HEK293T (cell line): ENCODE measurements around the gene KCTD15.

ENCODE experiments used
- CTCF ChIA-PET: fragments of 350-600 bp; formaldehyde crosslinking; extraction: SDS; loops from one replicate; lab custom pipeline; 2021; ENCODE audit warnings: antibody characterized with exemption, inconsistent platforms; lab: Yijun Ruan, JAX
- POLR2A ChIA-PET: fragments of 350-600 bp; formaldehyde crosslinking; extraction: SDS; loops from one replicate; lab custom pipeline; 2020; ENCODE audit warnings: antibody characterized with exemption, inconsistent platforms; lab: Yijun Ruan, JAX
- DNase-seq: peaks from one replicate; pipeline ENCODE4 v3.0.0; 2012; ENCODE audit warnings: mixed read lengths; ENCODE audit errors: extremely low spot score
- ARNT ChIP-seq: fragments of 450-650 bp; IDR thresholded peaks from 2 replicates; pipeline ENCODE4 v1.6.1; 2017; ENCODE audit warnings: mild to moderate bottlenecking
- BHLHE40 ChIP-seq: fragments of 450-650 bp; IDR thresholded peaks from 2 replicates; pipeline ENCODE4 v1.6.1; 2016; ENCODE audit warnings: mild to moderate bottlenecking, moderate library complexity, borderline replicate concordance
- CTBP1 ChIP-seq: fragments of 450-650 bp; IDR thresholded peaks from 2 replicates; pipeline ENCODE4 v1.6.1; 2016; ENCODE audit warnings: borderline replicate concordance
- ELF4 ChIP-seq: fragments of 450-650 bp; IDR thresholded peaks from 2 replicates; pipeline ENCODE4 v1.6.1; 2017; ENCODE audit warnings: antibody characterized with exemption
- FOXA1 ChIP-seq: fragments of 450-650 bp; IDR thresholded peaks from 2 replicates; pipeline ENCODE4 v1.6.1; 2016; ENCODE audit warnings: mild to moderate bottlenecking
- FOXK2 ChIP-seq: fragments of 450-650 bp; IDR thresholded peaks from 2 replicates; pipeline ENCODE4 v1.6.1; 2016; ENCODE audit warnings: mild to moderate bottlenecking
- FOXM1 ChIP-seq: fragments of 450-650 bp; IDR thresholded peaks from 2 replicates; pipeline ENCODE4 v1.6.1; 2017; ENCODE audit warnings: mild to moderate bottlenecking, borderline replicate concordance
- HDGF ChIP-seq: fragments of 450-650 bp; IDR thresholded peaks from 2 replicates; pipeline ENCODE4 v1.6.1; 2017; ENCODE audit warnings: antibody characterized with exemption, borderline replicate concordance
- L3MBTL2 ChIP-seq: fragments of 450-650 bp; conservative IDR thresholded peaks from 2 replicates; pipeline ENCODE4 v1.6.1; 2016; ENCODE audit warnings: mild to moderate bottlenecking
- LEF1 ChIP-seq: fragments of 450-650 bp; IDR thresholded peaks from 2 replicates; pipeline ENCODE4 v1.6.1; 2017; ENCODE audit warnings: mild to moderate bottlenecking, borderline replicate concordance
- NFRKB ChIP-seq: fragments of 450-650 bp; IDR thresholded peaks from 2 replicates; pipeline ENCODE4 v1.6.1; 2016; ENCODE audit warnings: mild to moderate bottlenecking, moderate library complexity
- PKNOX1 ChIP-seq: fragments of 450-650 bp; IDR thresholded peaks from 2 replicates; pipeline ENCODE4 v1.6.1; 2016
- SP1 ChIP-seq: fragments of 450-650 bp; IDR thresholded peaks from 2 replicates; pipeline ENCODE4 v1.6.1; 2017
- SUZ12 ChIP-seq: fragments of 450-650 bp; IDR thresholded peaks from 2 replicates; pipeline ENCODE4 v1.6.1; 2016; ENCODE audit warnings: mild to moderate bottlenecking
- TARDBP ChIP-seq: fragments of 450-650 bp; IDR thresholded peaks from 2 replicates; pipeline ENCODE4 v1.6.1; 2016
- ZNF384 ChIP-seq: fragments of 450-650 bp; IDR thresholded peaks from 2 replicates; pipeline ENCODE4 v1.6.1; 2016

Gene KCTD15

GRCh38 chr19:33750587-33751435, 45.9 kb upstream of the KCTD15 start:
- ChIA-PET CTCF (no interaction called here), POLR2A (interaction anchor here (1.2 kb wide), 1 partner anchor 451 kb away, joined by 3 read pairs; no protein-coding TSS in a partner anchor)
- TF ChIP-seq TARDBP, result no peak
- no peak for TF ChIP-seq HDGF
- no peak for TF ChIP-seq ZNF384
- no peak for TF ChIP-seq FOXA1
- TF ChIP-seq ELF4, result no peak
- no peak for TF ChIP-seq L3MBTL2
- no peak for TF ChIP-seq NFRKB

GRCh38 chr19:33751436-33751770, 45.3 kb upstream of the KCTD15 start:
- ChIA-PET POLR2A (interaction anchor here (1.2 kb wide), 1 partner anchor 451 kb away, joined by 3 read pairs; no protein-coding TSS in a partner anchor), CTCF (no interaction called here)
- TF ChIP-seq FOXK2 (no peak), SUZ12 (no peak), L3MBTL2 (no peak), ZNF384 (no peak), BHLHE40 (no peak), ELF4 (no peak), LEF1 (no peak), FOXA1 (no peak), CTBP1 (no peak), NFRKB (no peak), PKNOX1 (no peak), ARNT (no peak), FOXM1 (no peak), TARDBP (no peak), SP1 (no peak)
- no peak for DNase-seq

More at GRCh38 chr19:33750587-33751435, 45.9 kb upstream of the KCTD15 start:
- no peak for DNase-seq

GRCh38 chr19:33752018-33752800, 44.5 kb upstream of the KCTD15 start:
- POLR2A ChIA-PET, result interaction anchor here (1.2 kb wide), 1 partner anchor 452 kb away, joined by 3 read pairs; no protein-coding TSS in a partner anchor
- CTCF ChIA-PET, result no interaction called here
- no peak for DNase-seq

GRCh38 chr19:33752945-33753344, 43.7 kb upstream of the KCTD15 start:
- no peak for DNase-seq
- TF ChIP-seq CTBP1 (no peak), FOXA1 (no peak), NFRKB (no peak), L3MBTL2 (no peak), FOXM1 (no peak), SUZ12 (no peak), BHLHE40 (no peak), TARDBP (no peak), ELF4 (no peak), LEF1 (no peak), FOXK2 (no peak), SP1 (no peak), HDGF (no peak), PKNOX1 (no peak), ARNT (no peak)
- POLR2A ChIA-PET, result no interaction called here
- CTCF ChIA-PET, result no interaction called here

More at GRCh38 chr19:33752018-33752800, 44.5 kb upstream of the KCTD15 start:
- TF ChIP-seq ARNT, result no peak
- TF ChIP-seq FOXM1, result no peak
- no peak for TF ChIP-seq PKNOX1
- TF ChIP-seq CTBP1, result no peak
- no peak for TF ChIP-seq NFRKB
- TF ChIP-seq FOXK2, result no peak
- TF ChIP-seq BHLHE40, result no peak
- TF ChIP-seq HDGF, result no peak
- no peak for TF ChIP-seq FOXA1
- no peak for TF ChIP-seq SUZ12
- TF ChIP-seq TARDBP, result no peak

GRCh38 chr19:33754361-33754760, 42.3 kb upstream of the KCTD15 start:
- ChIA-PET POLR2A (no interaction called here), CTCF (no interaction called here)
- no peak for DNase-seq
- TF ChIP-seq FOXA1, result no peak
- TF ChIP-seq PKNOX1, result no peak
